ENCODE measurements around the gene PDE6D. TPM values are rescaled to one million over a fixed set of nuclear protein-coding genes. Genes with fewer than 3 reads are reported as not detected.

PDE6D gene
- 23.2 and 31.0 TPM in 2 replicates for total RNA-seq

DNA sequence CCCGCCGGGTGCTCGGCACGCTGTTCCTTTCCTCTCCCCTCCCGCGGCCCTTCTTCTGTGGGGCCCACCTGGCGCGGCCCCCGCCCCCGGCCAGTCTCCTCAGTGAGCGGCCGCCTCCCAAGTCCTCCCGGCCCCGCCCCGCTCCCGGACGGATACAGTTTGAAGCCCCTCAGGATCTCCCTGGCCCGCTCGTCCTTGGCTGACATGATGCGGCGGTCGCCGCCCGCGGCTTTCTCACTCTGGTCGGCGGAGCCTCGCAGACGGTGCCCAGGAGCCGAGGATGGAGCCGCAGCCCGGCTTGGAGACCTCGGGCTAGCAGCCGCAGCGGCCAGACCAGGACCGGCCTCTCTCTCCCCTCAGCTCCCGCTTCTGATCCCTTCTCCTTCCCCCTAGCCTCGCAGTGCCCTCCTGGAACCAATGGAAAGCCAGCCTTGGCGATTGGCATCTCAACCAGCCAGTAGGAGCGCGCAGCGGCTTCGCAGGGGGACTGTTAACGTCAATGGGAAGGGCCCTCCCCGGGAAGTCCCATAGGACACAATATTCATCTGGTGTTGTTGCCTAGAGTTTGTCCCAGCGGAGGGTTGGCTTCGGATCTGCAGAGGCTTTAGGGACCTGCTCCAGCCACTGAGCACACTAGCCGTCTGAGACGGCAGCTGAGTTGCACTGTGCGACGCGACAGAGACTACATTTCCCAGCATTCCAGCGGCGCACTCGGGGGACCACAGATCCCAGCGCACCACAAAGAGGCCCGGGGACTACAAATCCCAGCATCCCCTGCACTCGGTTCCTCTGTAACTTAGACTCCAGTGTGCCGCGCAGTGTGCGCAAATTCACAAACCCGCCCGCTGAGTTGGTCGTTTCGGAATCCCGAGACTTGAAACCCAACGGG lies at the start of gene PDE6D:
Gene PDE6D, minus strand, starts transcription at position 374 of the 889 bp plus-strand sequence. Its CDS starts 168 bp downstream, at position 206.

DNA sequence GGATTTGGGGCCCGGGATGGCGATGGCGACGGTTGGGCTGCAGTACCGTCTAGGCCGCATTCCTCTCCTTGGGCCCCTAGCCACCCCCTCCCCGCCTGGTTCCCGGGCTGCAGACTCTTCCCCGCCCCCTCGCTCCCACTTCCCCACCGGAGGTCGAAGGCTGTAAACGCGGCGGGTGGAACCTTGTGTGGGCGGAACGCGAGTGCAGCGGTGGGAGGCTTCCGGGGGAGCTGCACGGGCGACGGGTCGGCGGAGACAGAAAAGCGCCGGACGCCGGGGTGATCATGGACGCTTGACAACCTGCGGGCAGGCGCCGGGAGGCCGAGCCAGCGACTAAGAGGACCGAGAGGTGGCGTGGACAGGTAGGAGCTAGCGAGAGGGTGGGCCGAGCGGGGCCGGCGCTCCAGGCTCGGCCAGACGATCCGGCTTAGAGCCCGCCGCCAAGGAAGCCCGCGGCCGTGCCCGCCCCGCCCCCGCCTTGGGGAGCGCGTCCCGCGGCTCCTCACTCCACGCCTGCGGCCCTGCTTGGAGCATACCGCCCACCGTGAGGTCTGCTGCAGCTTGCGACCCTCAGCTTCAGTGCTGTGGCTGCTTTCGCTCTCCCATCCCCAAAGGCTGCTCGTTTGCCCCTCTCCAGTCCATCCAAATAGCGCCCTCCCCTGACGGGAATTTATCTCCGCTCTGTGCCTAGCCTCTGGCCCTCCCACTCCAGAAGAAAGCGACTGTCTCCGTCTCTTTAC lies 5.3 kb upstream of the PDE6D start, which contains the start of gene COPS7B:
Gene COPS7B, plus strand, starts transcription at position 269 of the 740 bp plus-strand sequence. CDS start 2,126 bp downstream, outside the sequence.

DNA sequence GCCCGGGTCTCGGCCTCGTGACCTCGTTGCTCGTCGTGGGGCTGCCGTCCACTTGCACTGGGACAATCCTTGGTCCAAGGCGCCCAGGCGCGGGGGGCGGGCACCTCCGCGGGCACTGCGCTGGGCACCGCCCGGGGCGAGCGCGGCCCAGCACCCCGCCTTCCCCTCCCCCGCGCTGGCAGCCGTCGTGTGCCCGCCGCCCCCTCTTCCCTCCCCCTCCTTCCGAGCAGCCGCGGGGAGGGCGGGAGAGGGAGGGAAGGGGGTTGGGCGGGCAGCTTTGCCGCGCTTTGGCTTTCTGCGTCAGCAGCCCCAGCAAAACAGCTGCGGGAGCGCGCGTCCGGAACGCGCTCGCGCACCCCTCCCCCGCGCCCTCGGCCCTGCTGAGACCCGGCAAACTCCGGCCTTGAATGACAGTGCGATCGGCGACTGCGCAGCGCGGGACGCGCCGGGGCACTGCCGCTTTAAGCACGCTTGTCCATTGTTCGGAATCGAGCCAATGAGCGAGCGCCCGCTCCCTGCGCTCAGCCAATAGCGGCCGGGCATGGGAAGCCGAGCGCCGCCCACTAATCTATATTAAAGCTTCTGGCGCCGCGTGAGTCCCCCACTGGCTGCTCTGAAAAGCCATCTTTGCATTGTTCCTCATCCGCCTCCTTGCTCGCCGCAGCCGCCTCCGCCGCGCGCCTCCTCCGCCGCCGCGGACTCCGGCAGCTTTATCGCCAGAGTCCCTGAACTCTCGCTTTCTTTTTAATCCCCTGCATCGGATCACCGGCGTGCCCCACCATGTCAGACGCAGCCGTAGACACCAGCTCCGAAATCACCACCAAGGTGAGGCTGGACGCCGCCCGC lies 72.9 kb downstream of the PDE6D start, which contains the start of gene PTMA:
Gene PTMA, plus strand, starts transcription at position 599 of the 846 bp plus-strand sequence. Its CDS starts 182 bp downstream, at position 781.

Other genes with a start within 250 kb of the PDE6D start
- gene TEX44, start 188.4 kb downstream of the PDE6D start, total RNA-seq: not detected in 2 replicates
- gene PTMA, start 72.8 kb downstream of the PDE6D start, total RNA-seq: 409 and 710 TPM in 2 replicates
- gene COPS7B, start 5.2 kb upstream of the PDE6D start, total RNA-seq: 23.3 and 28.5 TPM in 2 replicates
- 0.76 TPM in 1 of 2 replicates, not detected in the other for gene NPPC, start 145.1 kb upstream of the PDE6D start, total RNA-seq
- gene DIS3L2, start 180.4 kb upstream of the PDE6D start, total RNA-seq: 21.8 and 29.0 TPM in 2 replicates